H1 (cell line): Measurements from ENCODE around the gene TRPM6. TPM values are rescaled to one million over a fixed set of nuclear protein-coding genes. Genes with fewer than 3 reads are reported as not detected.

Experiments
- SAP30 ChIP-seq: fragments of 300-600 bp; sonication (generic); IDR thresholded peaks from 2 replicates; pipeline ENCODE4 v1.7.1; 2012; ENCODE audit warnings: low read length, moderate library complexity, mild to moderate bottlenecking, inconsistent platforms; ENCODE audit not compliant: insufficient read depth, insufficient replicate concordance
- USF2 ChIP-seq: IDR thresholded peaks from 2 replicates; pipeline ENCODE4 v1.6.1; 2011; ENCODE audit warnings: low read length, improper control_type of control experiment
- polyA plus RNA-seq, 7 experiments: library from polyadenylated mRNA; depleted of rRNA in 3 of 7; stranded (reverse) in 5 of 7; unstranded in 2 of 7; fragments of >200 nt in 5 of 7; fragments of 200-250 nt in 2 of 7; gene quantifications; 1 replicate in 5 of 7; 2 replicates in 1 of 7; 4 replicates in 1 of 7; pipeline versions ENCODE4 v1.2.1 to v1.2.3, GENCODE V29; 2011 to 2013; ENCODE audit warnings: missing spikeins in 2 of 7, mixed read lengths in 2 of 7
- total RNA-seq: library from RNA; stranded (reverse); fragmentation: NEBNext Ultra II Directional; extraction: Animal tissue kit (Norgen Biotek cat#: 25700); gene quantifications from 2 replicates; pipeline ENCODE4 v1.2.1, GENCODE V29; 2021

TRPM6 gene
- total and polyA plus RNA-seq, 2 of the 8 experiments (the other 6 are each of a cell fraction or from before 2014, with no cell fraction given) = 0.45 to 1.5 TPM

- TF ChIP-seq USF2 (no peak), SAP30 (no peak)
- TF ChIP-seq, all 59 proteins: peak for 0
Observed at GRCh38 chr9:74865177-74865576, 22.5 kb downstream of the TRPM6 start (continued).
